AG04450 (cell line): Measurements from ENCODE around the gene CCDC6. TPM values are rescaled to one million over a fixed set of nuclear protein-coding genes. Genes with fewer than 3 reads are reported as not detected.

Source experiments
- CTCF ChIA-PET: fragments of 300-600, 350-600 bp; formaldehyde crosslinking; extraction: SDS; loops from one replicate; lab custom pipeline; 2022; ENCODE audit warnings: antibody characterized with exemption, inconsistent platforms; lab: Charles Lee
- POLR2A ChIA-PET: fragments of 350-600 bp; formaldehyde crosslinking; extraction: SDS; loops from one replicate; lab custom pipeline; 2021; ENCODE audit warnings: antibody characterized with exemption, inconsistent platforms; lab: Yijun Ruan, JAX
- DNase-seq: peaks from one replicate; pipeline ENCODE4 v3.0.0-alpha.2; 2011; ENCODE audit warnings: low read depth, low spot score
- H3K27ac ChIP-seq: one replicate; pipeline ENCODE4 v1.5.1; 2012; ENCODE audit warnings: low read depth, low read length, control low read depth
- H3K27me3 ChIP-seq: one replicate; pipeline ENCODE4 v1.6.0; 2012; ENCODE audit warnings: low read length; ENCODE audit not compliant: control insufficient read depth, insufficient read depth
- H3K4me3 ChIP-seq: 2 replicates; pipeline ENCODE4 v1.5.1; 2011; ENCODE audit warnings: mild to moderate bottlenecking, low read depth, low read length, control low read depth
- H3K9me3 ChIP-seq: 2 replicates; pipeline ENCODE4 v1.5.1; 2012; ENCODE audit warnings: low read length; ENCODE audit not compliant: control insufficient read depth, insufficient read depth
- CTCF ChIP-seq: IDR thresholded peaks from 2 replicates; pipeline ENCODE4 v1.5.1; 2011; ENCODE audit warnings: low read depth, low read length, control low read depth, inconsistent platforms
- polyA plus RNA-seq: library from polyadenylated mRNA; depleted of rRNA; stranded (reverse); fragments of >200 nt; gene quantifications from 2 replicates; pipeline ENCODE4 v1.2.3, GENCODE V29; 2011

The CCDC6 gene
- polyA plus RNA-seq, 1 experiment, result 51.1 TPM

DNA sequence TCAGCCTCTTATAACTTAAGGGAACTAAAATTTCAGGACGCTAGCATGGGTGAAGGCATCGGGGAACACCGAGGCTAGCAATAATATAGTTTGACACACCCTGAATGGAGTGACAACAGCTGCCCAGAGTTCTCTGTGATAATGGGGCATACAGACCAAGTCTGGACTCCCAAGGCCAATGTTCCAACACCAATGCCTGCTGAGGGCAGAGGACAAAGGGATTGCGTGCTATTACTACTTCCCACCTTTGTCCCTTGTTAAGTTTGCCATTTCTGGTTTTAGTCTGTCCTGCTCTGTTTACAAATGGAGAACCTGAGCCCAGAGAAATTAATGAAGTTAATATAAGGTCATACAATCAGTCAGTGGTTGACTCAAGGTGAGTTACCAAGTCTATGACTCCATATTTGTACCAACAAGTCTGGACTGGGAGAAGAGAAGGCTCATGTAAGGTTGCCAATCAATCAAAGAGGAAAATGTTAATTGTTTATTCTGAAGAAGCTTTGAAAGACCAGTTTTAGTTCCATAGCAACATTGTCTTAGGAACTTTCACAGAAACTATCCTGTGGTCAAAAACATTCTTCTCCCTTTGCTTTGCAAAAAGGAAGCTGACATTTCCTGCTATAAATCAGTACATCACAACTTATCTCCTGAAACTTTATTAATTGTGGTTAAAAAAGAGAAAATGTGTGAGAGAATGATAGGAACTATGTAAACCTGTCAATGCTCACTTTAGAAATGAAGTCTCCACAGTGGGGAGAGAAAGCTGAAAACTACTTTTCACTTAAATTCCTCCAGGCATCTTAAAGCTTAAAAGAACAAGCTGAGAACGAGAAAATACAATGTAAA, 74.5 kb downstream of the CCDC6 start:
- H3K27ac ChIP-seq, result no peak overlapping the region
- ChIA-PET CTCF (interaction anchor here (0.5 to 4.6 kb wide), 13 partner anchors 10 to 880 kb away, joined by 3 to 58 read pairs (median 8); partner anchors contain the start of gene CCDC6), POLR2A (interaction anchor here (1.5 kb wide), 1 partner anchor 74 kb away, joined by 10 read pairs; the partner anchor contains the start of gene CCDC6)
- no peak for DNase-seq
- H3K9me3 ChIP-seq, result no peaks in the 10 kb centered on the region
- no peaks in the 10 kb centered on the region for H3K27me3 ChIP-seq
- H3K4me3 ChIP-seq, result no peak overlapping the region
- no peak for TF ChIP-seq CTCF

GRCh38 chr10:59830601-59831259, 75.6 kb downstream of the CCDC6 start:
- Histone ChIP-seq H3K9me3 (no peaks in the 10 kb centered on the region), H3K27ac (no peak overlapping the region), H3K27me3 (no peaks in the 10 kb centered on the region), H3K4me3 (no peak overlapping the region)
- peak; percentile 20 for DNase-seq
- POLR2A ChIA-PET, result interaction anchor here (1.5 kb wide), 1 partner anchor 76 kb away, joined by 10 read pairs; the partner anchor contains the start of gene CCDC6
- CTCF ChIA-PET, result interaction anchor here (0.6 to 4.6 kb wide), 50 partner anchors 8 to 879 kb away, joined by 3 to 58 read pairs (median 4); partner anchors contain the start of gene CCDC6
- TF ChIP-seq CTCF, result peak; percentile 91

GRCh38 chr10:59829601-59830000, 76.8 kb downstream of the CCDC6 start:
- CTCF ChIA-PET, result no interaction called here
- TF ChIP-seq CTCF, result no peak

GRCh38 chr10:59829024-59829423, 77.3 kb downstream of the CCDC6 start:
- CTCF ChIA-PET, result interaction anchor here (1.2 kb wide), 1 partner anchor 9 kb away, joined by 4 read pairs; no protein-coding TSS in a partner anchor
- Histone ChIP-seq H3K27ac (no peak overlapping the region), H3K4me3 (no peak overlapping the region), H3K27me3 (no peaks in the 10 kb centered on the region), H3K9me3 (no peaks in the 10 kb centered on the region)
- POLR2A ChIA-PET, result no interaction called here
- TF ChIP-seq CTCF, result no peak
- no peak for DNase-seq

More at GRCh38 chr10:59829601-59830000, 76.8 kb downstream of the CCDC6 start:
- Histone ChIP-seq H3K4me3 (no peak overlapping the region), H3K27me3 (no peaks in the 10 kb centered on the region), H3K9me3 (no peaks in the 10 kb centered on the region), H3K27ac (no peak overlapping the region)
- POLR2A ChIA-PET, result no interaction called here
- no peak for DNase-seq
